ENCODE data around the gene PAN3. TPM values are rescaled to one million over a fixed set of nuclear protein-coding genes. Genes with fewer than 3 reads are reported as not detected.

The PAN3 gene
- total RNA-seq, 1 donor from 2014 or later: 21.4 TPM

GRCh38 chr13:28204690-28205443, 66.5 kb downstream of the PAN3 start:
- no peak for DNase-seq (ENCODE audit: low read depth)
- Histone ChIP-seq H3K4me3 (ENCODE audit: low read depth, low read length) (no peak overlapping the region), H3K27me3 (ENCODE audit: control insufficient read depth, insufficient read depth, low read length) (no peaks in the 10 kb centered on the region), H3K36me3 (ENCODE audit: control insufficient read depth, insufficient read depth, low read length) (no peaks in the 10 kb centered on the region)
- TF ChIP-seq CTCF (IDR thresholded peaks at IDR 0.05; ENCODE audit: insufficient read depth, low read length, poor library complexity, severe bottlenecking): no peak

- no peaks in the 10 kb centered on the region for H3K27me3 ChIP-seq (ENCODE audit: control insufficient read depth, insufficient read depth, low read length)
- no peak for TF ChIP-seq CTCF (IDR thresholded peaks at IDR 0.05; ENCODE audit: insufficient read depth, low read length, poor library complexity, severe bottlenecking)
- no peak for DNase-seq (ENCODE audit: low read depth)
Observed at GRCh38 chr13:28218679-28219078, 80.3 kb downstream of the PAN3 start.

GRCh38 chr13:28219408-28220099, 81.2 kb downstream of the PAN3 start:
- DNase-seq (ENCODE audit: low read depth): no peak
- no peaks in the 10 kb centered on the region for H3K27me3 ChIP-seq (ENCODE audit: control insufficient read depth, insufficient read depth, low read length)
- H3K4me3 ChIP-seq (ENCODE audit: low read depth, low read length): no peak overlapping the region
- H3K36me3 ChIP-seq (ENCODE audit: control insufficient read depth, insufficient read depth, low read length): no peaks in the 10 kb centered on the region
- TF ChIP-seq CTCF (IDR thresholded peaks at IDR 0.05; ENCODE audit: insufficient read depth, low read length, poor library complexity, severe bottlenecking): no peak

More at GRCh38 chr13:28218679-28219078, 80.3 kb downstream of the PAN3 start:
- no peak overlapping the region for H3K4me3 ChIP-seq (ENCODE audit: low read depth, low read length)
- no peaks in the 10 kb centered on the region for H3K36me3 ChIP-seq (ENCODE audit: control insufficient read depth, insufficient read depth, low read length)

GRCh38 chr13:28220166-28220565, 81.8 kb downstream of the PAN3 start:
- no peak for TF ChIP-seq CTCF (IDR thresholded peaks at IDR 0.05; ENCODE audit: insufficient read depth, low read length, poor library complexity, severe bottlenecking)
- Histone ChIP-seq H3K27me3 (ENCODE audit: control insufficient read depth, insufficient read depth, low read length) (no peaks in the 10 kb centered on the region), H3K36me3 (ENCODE audit: control insufficient read depth, insufficient read depth, low read length) (no peaks in the 10 kb centered on the region), H3K4me3 (ENCODE audit: low read depth, low read length) (no peak overlapping the region)
- no peak for DNase-seq (ENCODE audit: low read depth)

GRCh38 chr13:28229522-28230411, 91.4 kb downstream of the PAN3 start:
- H3K27me3 ChIP-seq (ENCODE audit: control insufficient read depth, insufficient read depth, low read length): no peaks in the 10 kb centered on the region
- no peak overlapping the region for H3K4me3 ChIP-seq (ENCODE audit: low read depth, low read length)
- H3K36me3 ChIP-seq (ENCODE audit: control insufficient read depth, insufficient read depth, low read length): no peaks in the 10 kb centered on the region
- no peak for DNase-seq (ENCODE audit: low read depth)
- TF ChIP-seq CTCF (IDR thresholded peaks at IDR 0.05; ENCODE audit: insufficient read depth, low read length, poor library complexity, severe bottlenecking): no peak

Data from kidney epithelial cell (primary cell).